Thyroid gland (tissue), 4 donors: ENCODE data around the gene PDE6A. TPM values are rescaled to one million over a fixed set of nuclear protein-coding genes. Genes with fewer than 3 reads are reported as not detected.

Experiments
- DNase-seq, 2 donors: peaks; one replicate each; pipeline ENCODE4 v3.0.0-alpha.2; 2019
- H3K27ac ChIP-seq, 3 donors: fragments of 200-600 bp; sonication (generic); 1 replicate in 2 of 3; 2 replicates in 1 of 3; pipeline ENCODE4 v1.5.1; 2016 to 2019; ENCODE audit warnings: mild to moderate bottlenecking in 1 of 3, moderate library complexity in 1 of 3
- H3K27me3 ChIP-seq: fragments of 200-600 bp; sonication (generic); one replicate; pipeline ENCODE4 v1.5.1; 2019
- H3K36me3 ChIP-seq, 2 donors: fragments of 200-600 bp; sonication (generic); one replicate each; pipeline ENCODE4 v1.5.1; 2016 to 2019
- H3K4me1 ChIP-seq, 2 donors: fragments of 200-600 bp; sonication (generic); one replicate each; pipeline ENCODE4 v1.5.1; 2017 to 2019
- H3K4me3 ChIP-seq, 3 donors: fragments of 200-600 bp; sonication (generic); replicated peaks in 1 of 3; 1 replicate in 2 of 3; 2 replicates in 1 of 3; pipeline ENCODE4 v1.5.1; 2016; ENCODE audit warnings: mild to moderate bottlenecking in 1 of 3
- H3K9me3 ChIP-seq: fragments of 200-600 bp; sonication (generic); one replicate; pipeline ENCODE4 v1.5.1; 2017
- CTCF ChIP-seq, 6 experiments: fragments of 200-600 bp in 3 of 6; fragments of 450-650 bp in 3 of 6; sonication (generic) in 3 of 6; IDR thresholded peaks; one replicate each; pipeline ENCODE4 v1.5.1; 2016 to 2019; ENCODE audit warnings: antibody characterized with exemption in 6 of 6, mild to moderate bottlenecking in 2 of 6, inconsistent platforms in 1 of 6, moderate library complexity in 1 of 6
- POLR2A ChIP-seq, 2 donors: fragments of 450-650 bp; IDR thresholded peaks; one replicate each; pipeline ENCODE4 v1.6.1; 2017; ENCODE audit warnings: antibody characterized with exemption in 2 of 2, mild to moderate bottlenecking in 2 of 2, moderate library complexity in 1 of 2
- WGBS, 2 donors: methylation state at CpG; one replicate each; pipeline ENCODE4 v1.1.5; 2017; 5-methylcytosine and 5-hydroxymethylcytosine counted together
- intact Hi-C: fragments of 100-400 bp; cut with DNase I; formaldehyde crosslinking; loops from one replicate; pipeline ENCODE4 v1.15.1; 2023
- total RNA-seq, 4 donors: library from RNA; depleted of rRNA; stranded (reverse); fragments of >200 nt; gene quantifications; one replicate each; pipeline ENCODE4 v1.2.3, GENCODE V29; 2016

Gene PDE6A
- total RNA-seq, 4 donors from 2014 or later = not detected

GRCh38 chr5:149901511-149901910, 43.1 kb downstream of the PDE6A start:
- intact Hi-C loops = no loop called here
- H3K4me3 ChIP-seq = no peak overlapping the region
- no peaks in the 10 kb centered on the region for H3K4me1 ChIP-seq
- H3K27ac ChIP-seq = no peak overlapping the region
- 89 to 92% methylated on average over 2 of the region's 2 CpGs for WGBS, 2 donors
- no peaks in the 10 kb centered on the region for H3K27me3 ChIP-seq
- no peaks in the 10 kb centered on the region for H3K9me3 ChIP-seq
- no peak for DNase-seq
- H3K36me3 ChIP-seq = no peaks in the 10 kb centered on the region
- TF ChIP-seq POLR2A (IDR thresholded peaks at IDR 0.05) = no peak
- TF ChIP-seq CTCF (IDR thresholded peaks at IDR 0.05) = no peak

GRCh38 chr5:149900390-149900789, 44.2 kb downstream of the PDE6A start:
- Histone ChIP-seq H3K27ac (no peak overlapping the region), H3K9me3 (no peaks in the 10 kb centered on the region), H3K36me3 (no peaks in the 10 kb centered on the region), H3K4me1 (no peaks in the 10 kb centered on the region), H3K4me3 (no peak overlapping the region), H3K27me3 (no peaks in the 10 kb centered on the region)
- TF ChIP-seq CTCF (IDR thresholded peaks at IDR 0.05) = no peak
- TF ChIP-seq POLR2A (IDR thresholded peaks at IDR 0.05) = no peak
- DNase-seq = no peak
- intact Hi-C loops = no loop called here
- WGBS, 2 donors = 47 to 54% methylated on average over 2 of the region's 2 CpGs

GRCh38 chr5:149898811-149899210, 45.8 kb downstream of the PDE6A start:
- no peak for DNase-seq
- intact Hi-C loops = no loop called here
- H3K27me3 ChIP-seq = no peaks in the 10 kb centered on the region
- TF ChIP-seq CTCF (IDR thresholded peaks at IDR 0.05) (no peak), POLR2A (IDR thresholded peaks at IDR 0.05) (no peak)
- WGBS, 2 donors = 89 to 96% methylated on average over 1 of the region's 1 CpG
- no peak overlapping the region for H3K27ac ChIP-seq
- no peaks in the 10 kb centered on the region for H3K36me3 ChIP-seq
- no peak overlapping the region for H3K4me3 ChIP-seq
- no peaks in the 10 kb centered on the region for H3K4me1 ChIP-seq
- H3K9me3 ChIP-seq = no peaks in the 10 kb centered on the region

- Histone ChIP-seq H3K36me3 (no peaks in the 10 kb centered on the region), H3K4me3 (no peak overlapping the region), H3K4me1 (no peaks in the 10 kb centered on the region), H3K27me3 (no peaks in the 10 kb centered on the region), H3K27ac (no peak overlapping the region), H3K9me3 (no peaks in the 10 kb centered on the region)
- WGBS, 2 donors = 50 to 65% methylated on average over 7 of the region's 7 CpGs
- DNase-seq = no peak
- intact Hi-C loops = no loop called here
- TF ChIP-seq CTCF (IDR thresholded peaks at IDR 0.05) (no peak), POLR2A (IDR thresholded peaks at IDR 0.05) (no peak)
Measured at GRCh38 chr5:149895416-149896345, 48.9 kb downstream of the PDE6A start.

- Histone ChIP-seq H3K27ac (no peak overlapping the region), H3K27me3 (no peaks in the 10 kb centered on the region), H3K4me1 (no peaks in the 10 kb centered on the region), H3K9me3 (no peaks in the 10 kb centered on the region), H3K36me3 (no peaks in the 10 kb centered on the region), H3K4me3 (no peak overlapping the region)
- DNase-seq = no peak
- TF ChIP-seq CTCF (IDR thresholded peaks at IDR 0.05) (no peak), POLR2A (IDR thresholded peaks at IDR 0.05) (no peak)
- whole genome bisulfite sequencing, 2 donors = 92 to 93% methylated on average over 1 of the region's 1 CpG
- intact Hi-C loops = no loop called here
Measured at GRCh38 chr5:149894237-149894636, 50.4 kb downstream of the PDE6A start.
